Skin epidermis (tissue), 12 donors: Measurements from ENCODE around the gene NIN.
"Not testable (repeated sequence)": the region's sequence is repeated elsewhere in the genome, so short reads cannot be mapped to it uniquely, and the experiment has no call there.

Experiments
- H3K27ac ChIP-seq, 21 experiments: fragments of 200-600 bp; sonication (generic) in 11 of 21; one replicate each; pipeline ENCODE4 v1.5.0; 2020; ENCODE audit warnings: mild to moderate bottlenecking in 3 of 21, inconsistent platforms in 2 of 21, moderate library complexity in 2 of 21
- H3K4me3 ChIP-seq, 7 experiments: fragments of 200-600 bp; sonication (generic) in 2 of 7; one replicate each; pipeline ENCODE4 v1.5.0; 2020; ENCODE audit warnings: inconsistent platforms in 2 of 7, mild to moderate bottlenecking in 2 of 7, moderate library complexity in 1 of 7

Gene NIN

DNA sequence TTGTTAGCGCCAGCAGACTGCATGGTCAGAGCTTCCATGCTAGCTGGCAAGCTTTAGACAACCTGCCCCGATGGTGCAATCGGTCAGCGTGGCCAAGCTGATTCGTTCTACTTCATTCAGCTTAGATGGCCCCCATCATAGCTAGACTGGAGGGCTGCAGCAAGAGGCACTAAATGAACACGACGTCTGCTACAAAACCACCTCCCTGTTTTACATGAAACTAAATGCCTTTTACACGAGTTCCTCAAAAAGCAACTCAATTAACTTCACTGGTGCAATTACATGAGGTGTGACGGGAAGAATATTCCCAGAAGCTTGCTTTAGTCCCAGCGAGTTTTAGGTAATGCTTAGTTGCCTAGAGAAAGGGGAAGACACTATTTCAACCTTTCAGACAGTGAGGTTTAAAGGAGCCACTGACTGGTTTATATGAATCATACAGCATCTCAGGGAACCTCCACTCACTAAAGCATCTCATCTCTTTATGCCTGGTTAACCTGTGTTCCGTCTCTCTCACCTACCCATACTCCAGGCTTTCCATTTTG is 8.4 kb downstream of the NIN start:
- Histone ChIP-seq H3K4me3 (no peak overlapping the region), H3K27ac (peak overlapping the region in 12 of 21 experiments; percentile 18 to 85 (median 56))

DNA sequence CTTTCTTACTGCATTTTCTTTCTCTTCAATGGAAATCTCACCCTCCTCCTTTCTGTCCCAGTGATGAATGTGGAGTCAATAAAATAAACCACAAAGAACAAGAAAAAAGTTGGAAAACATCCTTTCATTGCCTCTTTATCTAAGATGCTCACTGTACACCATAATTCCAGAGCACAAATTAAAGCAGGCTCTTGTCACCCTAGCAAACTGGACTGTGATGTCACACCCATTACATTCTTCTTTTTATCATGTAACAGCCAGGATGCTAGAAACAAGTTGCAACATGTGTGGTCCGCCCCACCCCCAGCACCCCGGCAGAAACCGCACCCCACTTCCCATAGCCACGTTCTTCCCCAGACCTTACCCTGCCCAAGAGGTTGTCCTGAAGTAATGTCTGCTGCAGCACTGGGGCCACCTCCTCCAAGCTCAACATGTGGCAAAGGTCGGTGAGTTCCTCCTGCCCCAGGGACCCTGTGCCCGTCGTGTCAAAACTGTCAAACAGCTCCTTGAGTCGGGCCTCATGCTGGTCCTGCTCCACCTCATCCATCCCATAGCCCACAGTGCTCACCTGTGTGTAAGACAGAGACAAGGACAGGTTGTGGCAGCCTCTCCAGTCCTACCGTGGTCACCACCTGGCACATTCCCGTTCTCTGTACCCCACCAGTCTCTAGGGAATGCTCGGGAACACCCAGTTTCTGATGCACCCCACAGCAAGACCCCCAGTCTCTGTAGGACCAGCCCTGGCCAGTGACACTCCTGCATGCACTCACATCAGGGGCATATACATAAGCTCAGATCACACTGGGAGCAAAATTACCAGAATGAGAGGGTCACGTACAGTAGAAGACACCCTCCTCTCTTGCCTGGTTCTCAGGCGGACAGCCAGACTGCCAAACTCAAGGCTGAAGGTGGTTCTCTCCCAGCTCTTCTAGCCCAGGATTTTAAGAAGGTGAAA is 9.2 kb downstream of the NIN start:
- no peak overlapping the region for H3K4me3 ChIP-seq
- peak overlapping the region in 14 of 21 experiments; percentile 8 to 85 (median 55) for H3K27ac ChIP-seq

DNA sequence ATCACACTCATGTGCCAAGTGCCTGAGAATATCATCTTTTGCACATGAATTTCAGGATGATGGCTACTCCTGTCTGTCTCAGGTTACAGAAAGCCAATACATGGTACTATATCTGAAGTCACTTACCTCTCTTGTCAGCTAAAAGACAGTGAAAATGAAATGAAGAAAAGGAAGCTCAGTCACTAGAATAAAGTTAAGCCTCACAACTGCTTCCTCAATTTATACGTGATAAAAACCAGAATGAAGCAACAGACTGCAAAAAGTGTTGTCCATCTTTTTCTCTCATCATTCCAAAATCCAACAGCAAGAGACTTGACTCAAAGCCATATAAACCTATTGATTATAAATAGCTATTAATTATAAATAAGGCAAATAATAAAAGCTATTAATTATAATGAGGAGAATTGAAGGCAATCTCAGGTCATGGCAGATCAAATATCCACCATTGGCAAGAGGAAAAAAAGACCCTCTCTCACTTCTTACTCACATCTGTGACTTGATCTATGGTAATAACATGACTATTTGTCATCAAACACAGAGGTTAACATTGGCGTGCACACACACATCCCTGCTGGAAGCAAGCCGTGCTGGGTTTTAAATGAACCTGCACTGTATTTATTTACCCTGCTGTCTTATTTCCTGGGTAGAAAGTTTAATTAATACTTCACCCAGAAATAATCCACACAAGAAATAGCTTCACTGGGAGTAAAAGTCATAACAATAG is 10.0 kb downstream of the NIN start:
- peak overlapping the region in 6 of 21 experiments; percentile 10 to 85 (median 48) for H3K27ac ChIP-seq

DNA sequence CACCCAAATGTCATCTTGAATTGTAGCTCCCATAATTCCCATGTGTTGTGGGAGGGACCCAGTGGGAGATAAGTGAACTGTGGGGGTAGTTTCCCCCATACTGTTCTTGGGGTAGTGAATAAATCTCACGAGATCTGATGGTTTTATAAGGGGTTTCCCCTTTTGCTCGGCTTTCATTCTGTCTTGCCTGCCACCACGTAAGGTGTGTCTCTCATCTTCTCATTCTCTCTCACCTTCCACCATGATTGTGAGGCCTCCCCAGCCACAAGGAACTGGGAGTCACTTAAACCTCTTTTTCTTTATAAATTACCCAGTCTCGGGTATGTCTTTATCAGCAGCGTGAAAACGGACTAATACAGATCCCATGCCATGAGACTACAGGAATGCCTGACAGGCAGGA is 11.7 kb downstream of the NIN start:
- H3K4me3 ChIP-seq, result not testable (repeated sequence)
- peak overlapping the region in 2 of 21 experiments; percentile 37 to 85 for H3K27ac ChIP-seq

More for the DNA sequence above, 10.0 kb downstream of the NIN start:
- no peak overlapping the region for H3K4me3 ChIP-seq

DNA sequence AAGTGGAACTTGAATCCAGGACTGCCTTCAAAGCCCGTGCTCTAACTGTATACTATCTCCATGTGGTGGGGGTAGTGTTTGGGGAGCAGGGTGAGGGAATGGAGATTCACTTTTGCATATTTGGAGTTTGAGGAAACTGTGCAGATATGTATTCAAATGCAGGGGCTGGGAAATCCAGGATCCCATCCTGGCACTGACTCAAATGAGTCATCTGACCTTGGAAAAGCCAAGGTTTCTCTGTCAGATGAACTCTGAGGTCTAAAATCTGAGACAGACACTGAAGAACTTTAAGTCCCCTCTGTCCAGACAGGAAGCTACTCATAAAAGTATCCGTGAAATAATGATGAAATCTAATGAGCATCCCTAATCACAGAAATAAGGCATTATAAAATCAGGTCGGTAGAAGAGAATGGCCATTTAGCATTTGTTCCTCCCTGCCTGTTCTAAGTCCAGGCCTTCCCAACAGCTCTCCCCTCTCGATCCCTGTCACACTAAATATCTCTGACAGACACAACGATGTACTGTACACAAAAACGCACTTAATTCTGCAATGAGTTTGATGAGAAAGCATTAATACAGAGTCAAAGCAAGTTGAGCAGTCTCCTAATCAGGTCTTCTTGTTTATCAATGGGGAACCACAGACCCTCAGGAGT is 14.4 kb downstream of the NIN start:
- no peak overlapping the region for H3K27ac ChIP-seq
- H3K4me3 ChIP-seq, result no peak overlapping the region

DNA sequence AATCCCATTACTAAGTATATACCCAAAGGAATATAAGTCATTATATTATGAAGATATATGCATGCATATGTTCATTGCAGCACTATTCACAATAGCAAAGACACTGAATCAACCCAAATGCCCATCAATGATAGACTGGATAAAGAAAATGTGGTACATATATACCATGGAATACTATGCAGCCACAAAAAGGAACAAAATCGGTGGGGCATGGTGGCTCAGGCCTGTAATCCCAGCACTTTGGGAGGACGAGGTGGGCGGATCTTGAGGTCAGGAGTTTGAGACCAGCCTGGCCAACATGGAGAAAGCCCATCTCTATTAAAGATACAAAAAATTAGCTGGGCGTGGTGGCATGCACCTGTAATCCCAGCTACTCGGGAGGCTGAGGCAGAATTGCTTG is 15.4 kb downstream of the NIN start:
- not testable (repeated sequence) for H3K4me3 ChIP-seq, H3K27ac ChIP-seq

DNA sequence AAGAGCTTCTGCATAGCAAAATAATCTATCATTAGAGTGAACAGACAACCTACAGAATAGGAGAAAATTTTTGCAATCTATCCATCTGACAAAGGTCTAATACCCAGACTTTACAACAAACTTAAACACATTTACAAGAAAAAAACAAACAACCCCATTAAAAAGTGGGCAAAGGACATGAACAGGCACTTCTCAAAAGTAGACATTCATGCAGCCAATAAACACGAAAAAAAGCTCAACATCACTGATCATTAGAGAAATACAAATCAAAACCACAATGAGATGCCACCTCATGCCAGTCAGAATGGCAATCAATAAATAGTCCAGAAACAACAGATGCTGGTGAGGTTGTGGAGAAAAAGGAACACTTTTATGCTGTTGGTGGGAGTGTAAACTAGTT is 15.9 kb downstream of the NIN start:
- peak overlapping the region in 1 of 21 experiments; percentile 30 for H3K27ac ChIP-seq
- not testable (repeated sequence) for H3K4me3 ChIP-seq

DNA sequence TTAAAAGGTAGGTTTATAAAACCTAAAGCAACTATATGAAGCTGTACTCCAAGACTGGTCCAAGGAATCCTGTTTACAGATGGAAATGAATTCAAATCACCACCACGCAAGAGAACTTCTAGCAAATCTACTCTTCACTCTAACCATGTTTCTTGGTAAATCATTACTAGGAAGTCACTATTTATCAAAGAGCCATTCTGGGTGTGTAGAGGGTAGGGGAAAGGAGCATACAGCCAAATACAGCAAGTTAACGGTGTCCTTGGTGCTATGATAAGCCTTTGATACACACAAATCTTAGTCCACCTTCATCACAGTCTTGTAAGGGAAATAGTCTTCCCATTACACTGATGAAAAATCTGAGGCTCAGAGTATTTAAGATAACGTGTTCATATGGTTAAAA is 16.8 kb downstream of the NIN start:
- H3K27ac ChIP-seq, result peak overlapping the region in 3 of 21 experiments; percentile 5 to 73 (median 58)
- no peak overlapping the region for H3K4me3 ChIP-seq

DNA sequence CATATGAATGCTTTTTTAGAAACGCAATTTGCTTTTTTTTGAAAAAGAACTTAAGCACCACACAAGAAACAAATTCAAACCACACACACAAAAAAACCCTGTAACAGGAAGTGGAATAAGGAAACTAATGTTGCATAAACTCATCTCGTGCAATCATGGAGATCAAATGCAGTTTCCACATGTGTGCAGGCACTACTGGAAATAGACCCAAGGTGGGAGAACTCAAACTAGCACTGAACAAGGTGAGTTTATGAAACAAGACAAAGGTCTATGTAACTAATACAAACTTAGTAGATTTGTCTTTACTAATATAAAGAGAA is 17.5 kb downstream of the NIN start:
- H3K4me3 ChIP-seq, result peak overlapping the region in 1 of 7 experiments; percentile 6
- H3K27ac ChIP-seq, result peak overlapping the region in 5 of 21 experiments; percentile 26 to 73 (median 58)

DNA sequence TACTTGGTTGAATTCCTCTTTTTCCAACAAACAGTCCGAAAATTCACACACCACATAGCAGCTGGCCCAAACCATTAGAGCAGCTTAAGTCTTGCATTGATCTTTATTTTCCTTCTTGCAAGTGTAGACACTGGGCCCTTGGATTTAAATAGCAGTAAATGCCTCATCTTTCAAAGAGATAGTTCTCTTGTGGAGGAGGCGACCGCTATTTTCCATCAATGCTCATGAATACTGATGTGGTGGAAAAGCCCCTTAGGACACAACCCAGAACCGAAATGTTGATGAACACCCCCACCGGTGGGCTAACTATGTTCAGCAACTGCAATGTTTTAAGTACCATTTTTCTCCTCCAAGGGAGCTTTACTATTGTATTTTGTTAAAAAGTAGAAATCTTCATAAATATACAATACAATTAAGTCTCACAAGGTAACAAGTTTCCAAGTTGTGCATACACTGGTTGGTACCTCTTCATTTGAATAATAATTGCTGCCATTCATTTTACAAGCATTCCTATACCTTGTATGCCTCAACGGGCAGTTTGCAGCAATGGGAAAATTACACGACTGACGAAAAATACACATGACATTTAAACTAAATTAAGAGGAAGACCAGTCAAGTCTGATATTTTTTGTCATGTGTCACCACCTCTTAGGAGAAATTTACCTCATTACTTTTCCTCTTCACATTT is 18.0 kb downstream of the NIN start:
- Histone ChIP-seq H3K27ac (peak overlapping the region in 8 of 21 experiments; percentile 10 to 73 (median 50)), H3K4me3 (peak overlapping the region in 1 of 7 experiments; percentile 6)

DNA sequence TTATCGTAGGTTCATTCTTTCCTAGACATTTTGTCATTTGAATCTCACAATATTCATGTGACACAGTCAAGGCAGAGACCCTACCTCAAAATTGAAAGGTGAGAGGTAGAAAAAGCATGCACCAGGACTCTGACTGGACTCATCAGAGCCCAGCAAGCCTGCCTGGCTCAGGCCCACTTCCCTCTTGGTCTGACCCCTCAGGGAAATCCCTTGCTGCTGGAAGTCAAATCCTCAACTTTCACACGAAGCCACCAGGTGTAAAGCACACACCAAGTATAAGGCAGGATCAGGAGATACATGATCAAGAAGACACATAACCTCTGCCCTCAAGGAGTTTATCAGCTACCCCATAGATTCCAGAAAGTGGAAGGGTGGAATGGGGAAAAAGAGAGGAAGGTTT is 18.8 kb downstream of the NIN start:
- Histone ChIP-seq H3K27ac (peak overlapping the region in 5 of 21 experiments; percentile 34 to 73 (median 58)), H3K4me3 (no peak overlapping the region)

DNA sequence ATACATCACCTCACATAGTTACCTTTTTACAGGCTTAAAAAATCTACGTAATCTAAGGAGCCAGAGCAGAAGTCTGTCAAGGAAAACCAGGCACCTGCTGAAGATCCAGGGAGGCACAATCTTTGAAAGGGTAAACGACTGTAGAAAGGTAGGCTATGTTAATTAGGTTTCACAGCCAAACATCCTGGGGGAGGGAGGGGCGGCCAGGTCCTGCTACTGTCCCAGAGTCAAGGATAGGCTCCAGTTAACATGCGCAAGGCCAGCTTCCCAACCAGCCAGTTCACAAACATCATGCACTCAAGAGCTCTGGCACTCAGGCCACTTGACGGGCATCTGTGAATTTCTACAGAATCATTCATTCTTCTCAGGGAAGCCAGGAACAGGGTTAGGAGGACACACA is 22.9 kb downstream of the NIN start:
- no peak overlapping the region for H3K4me3 ChIP-seq

DNA sequence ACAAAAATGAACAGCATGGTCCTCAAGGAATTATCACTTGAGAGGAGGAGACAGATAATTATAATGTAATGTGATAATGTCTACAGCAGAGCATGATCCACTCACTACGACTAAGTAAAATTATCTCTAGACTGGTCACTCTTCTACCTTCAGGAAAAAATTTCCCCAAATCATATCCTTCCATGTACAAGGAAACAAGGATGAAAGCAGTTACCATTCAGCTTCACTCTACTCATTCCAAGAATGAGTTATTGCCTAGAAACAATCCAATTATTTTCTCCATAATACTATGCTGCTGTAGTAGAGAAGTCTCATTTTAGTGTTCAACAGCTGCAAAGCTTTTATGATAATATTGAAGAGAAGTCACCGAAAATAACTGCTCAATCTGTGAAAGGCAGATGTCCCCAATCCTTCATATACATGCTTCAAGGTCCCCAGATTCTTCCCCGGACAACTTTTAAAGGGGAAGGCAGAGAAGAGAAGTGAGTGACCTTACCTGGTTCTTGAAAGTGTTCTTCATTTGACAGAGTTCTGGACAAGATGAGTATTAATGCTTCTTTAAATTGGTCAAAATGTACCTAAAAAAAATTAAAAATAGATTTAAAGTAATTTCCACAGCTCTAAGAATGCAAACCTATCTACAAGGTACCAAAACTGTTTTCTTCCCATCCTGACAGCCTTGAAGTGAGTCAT is 24.6 kb downstream of the NIN start:
- H3K4me3 ChIP-seq, result no peak overlapping the region
- H3K27ac ChIP-seq, result no peak overlapping the region

More for the DNA sequence above, 22.9 kb downstream of the NIN start:
- no peak overlapping the region for H3K27ac ChIP-seq

DNA sequence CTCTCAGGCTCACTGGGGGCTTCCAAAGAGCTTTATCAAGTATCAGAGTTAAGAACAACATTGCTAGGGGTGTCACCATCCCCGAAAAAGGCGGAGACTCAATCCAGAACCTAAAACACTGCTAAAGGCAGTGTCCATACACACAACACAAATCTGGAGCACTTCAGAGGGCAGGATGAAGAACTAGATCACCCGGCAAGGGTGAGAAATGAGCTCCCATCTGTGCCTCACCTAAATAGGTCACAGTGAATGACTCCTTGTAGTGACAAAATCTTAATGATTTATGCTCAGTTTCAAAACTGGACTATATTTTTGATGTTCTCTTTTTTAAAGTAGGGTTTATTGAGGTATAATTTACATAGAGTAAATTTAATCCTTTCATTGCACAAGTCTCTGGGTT is 25.6 kb downstream of the NIN start:
- Histone ChIP-seq H3K4me3 (no peak overlapping the region), H3K27ac (peak overlapping the region in 1 of 21 experiments; percentile 69)

DNA sequence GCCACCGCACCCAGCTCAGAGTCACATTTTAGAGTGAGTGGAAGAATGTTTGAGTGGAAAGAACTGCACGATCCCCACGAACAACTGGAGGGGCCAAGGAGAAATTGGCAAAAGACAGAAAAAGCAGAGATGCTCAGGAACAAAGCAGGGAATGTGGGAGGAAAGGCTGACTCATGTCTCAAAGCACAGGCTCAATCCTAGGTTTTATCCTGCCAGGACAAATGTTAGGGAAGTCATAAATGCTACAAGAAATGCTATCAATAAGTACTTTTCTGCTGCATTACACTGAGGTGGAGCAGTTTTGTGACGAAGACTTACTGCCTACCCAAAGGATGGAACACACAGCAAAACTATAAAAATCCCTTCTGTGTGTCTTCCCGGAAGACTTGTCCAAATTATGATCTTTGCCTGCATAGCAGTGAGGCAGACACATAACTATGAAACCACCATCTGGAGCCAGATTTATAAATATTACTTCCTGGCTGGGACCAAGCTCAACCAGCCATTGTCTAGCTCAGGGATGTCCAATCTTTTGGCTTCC is 26.7 kb downstream of the NIN start:
- H3K4me3 ChIP-seq, result no peak overlapping the region
- peak overlapping the region in 11 of 21 experiments; percentile 2 to 69 (median 38) for H3K27ac ChIP-seq

DNA sequence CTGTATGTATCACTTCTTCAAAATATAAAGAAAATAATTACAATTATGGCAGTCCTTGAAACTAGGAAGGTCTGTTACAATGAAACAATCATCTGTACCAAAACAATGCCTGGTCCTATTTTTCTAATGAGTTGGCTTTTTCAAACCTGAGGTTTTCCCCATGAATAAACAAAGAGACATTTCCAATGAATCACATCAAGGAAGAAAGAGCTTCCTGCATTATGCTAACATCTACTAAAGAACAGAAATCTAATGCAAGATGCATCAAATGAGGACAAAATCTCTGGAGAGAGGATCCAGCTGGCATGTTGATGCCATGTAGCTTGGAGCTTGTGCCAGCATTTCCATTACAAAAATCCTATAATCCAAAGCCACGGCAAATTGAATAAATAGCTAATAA is 29.3 kb downstream of the NIN start:
- peak overlapping the region in 1 of 21 experiments; percentile 16 for H3K27ac ChIP-seq

DNA sequence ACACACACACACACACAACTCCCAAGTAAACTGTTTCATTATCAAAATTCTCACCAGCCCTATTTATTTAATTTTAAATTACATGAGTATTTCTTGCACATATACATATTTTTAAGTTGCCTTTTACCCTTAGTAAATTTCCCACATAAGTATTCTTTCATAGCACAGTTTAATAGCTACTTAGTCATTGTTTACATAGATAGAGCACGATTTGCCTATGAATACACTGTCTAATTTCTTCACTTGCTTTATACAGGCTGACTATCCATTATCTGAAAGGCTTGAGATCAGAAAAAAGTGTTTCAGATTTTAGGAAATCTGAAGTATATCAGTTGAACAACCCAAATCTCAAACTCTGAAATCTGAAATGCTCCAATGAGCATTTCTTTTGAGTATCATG is 30.9 kb downstream of the NIN start:
- no peak overlapping the region for H3K4me3 ChIP-seq
- no peak overlapping the region for H3K27ac ChIP-seq

More for the DNA sequence above, 29.3 kb downstream of the NIN start:
- no peak overlapping the region for H3K4me3 ChIP-seq

DNA sequence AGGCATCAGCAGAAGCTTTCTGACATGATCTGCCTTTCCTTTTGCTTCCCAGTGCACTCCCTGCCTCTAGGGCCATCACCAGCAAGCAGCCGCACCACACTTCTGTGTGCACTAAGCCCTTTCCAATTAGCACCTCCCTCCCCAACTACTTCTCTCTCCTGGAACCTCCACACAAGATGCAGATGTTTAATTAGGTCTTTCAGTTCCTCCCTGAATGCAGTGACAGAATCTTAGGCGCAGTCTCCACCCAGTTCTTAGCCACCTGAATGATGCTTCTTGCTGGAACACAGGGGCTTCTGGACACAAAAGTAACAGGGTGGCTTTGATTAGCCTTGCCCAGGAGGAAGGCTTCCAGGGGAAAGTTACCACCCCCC is 32.9 kb downstream of the NIN start:
- Histone ChIP-seq H3K4me3 (no peak overlapping the region), H3K27ac (no peak overlapping the region)
